ENCODE data around the gene ULBP2. TPM values are rescaled to one million over a fixed set of nuclear protein-coding genes. Genes with fewer than 3 reads are reported as not detected.

The ULBP2 gene
- total and polyA plus RNA-seq, 2 of the 8 experiments (the other 6 are each of a cell fraction or from before 2014, with no cell fraction given) = 0.05 TPM; not detected in 1

DNA sequence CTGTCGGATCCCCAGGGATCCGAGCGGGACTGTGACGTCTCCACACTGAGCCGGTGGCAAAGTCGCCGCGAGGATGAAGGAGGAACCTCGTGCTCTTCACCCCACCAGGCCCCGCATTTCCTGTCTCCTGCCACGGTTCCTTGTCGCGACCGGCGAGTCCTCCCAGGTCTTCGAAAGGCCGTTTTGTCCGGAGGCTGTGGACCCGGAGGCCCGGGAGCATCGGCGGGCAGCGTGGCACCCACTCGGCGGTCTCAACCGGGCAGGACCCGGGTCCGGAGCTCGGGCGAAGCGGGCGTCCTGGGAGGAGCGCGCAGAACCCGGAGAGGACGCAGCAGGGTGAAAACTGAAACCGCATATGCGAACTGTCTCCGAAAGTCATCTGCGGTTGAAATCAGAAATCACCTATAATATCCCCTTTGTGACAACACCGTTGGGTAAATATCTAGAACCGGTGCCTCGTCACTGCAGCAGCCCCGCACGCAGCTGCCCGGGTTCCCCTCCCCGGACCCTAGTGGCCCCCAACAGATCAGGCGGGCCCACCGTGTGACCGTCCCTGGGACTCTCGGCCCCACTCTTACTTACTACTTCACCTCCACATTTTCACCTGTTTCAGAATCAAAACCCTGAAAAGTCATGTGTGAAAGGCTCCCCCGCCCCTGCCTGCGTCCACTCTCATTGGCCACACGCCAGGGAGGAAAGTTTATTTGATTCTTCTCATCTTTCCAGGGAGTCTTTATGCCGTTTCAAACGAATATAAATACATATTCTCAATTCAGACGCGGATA lies 3.1 kb upstream of the ULBP2 start (continued):
- TF ChIP-seq CHD7 (IDR thresholded peaks at IDR 0.05; ENCODE audit: insufficient replicate concordance, low read length) (no peak), TAF1 (IDR thresholded peaks at IDR 0.05; ENCODE audit: low read depth, low read length) (no peak), TBP (IDR thresholded peaks at IDR 0.05; ENCODE audit: low read depth, low read length) (no peak), FOSL1 (IDR thresholded peaks at IDR 0.05; ENCODE audit: insufficient read depth, low read depth, low read length) (no peak), POLR2A (IDR thresholded peaks at IDR 0.05; ENCODE audit: control extremely low read depth in 1 of 2, low read depth in 2 of 2, low read length in 2 of 2) (no peak), BACH1 (IDR thresholded peaks at IDR 0.05; ENCODE audit: low read length) (no peak)

Measured in H1 (cell line).